NB4 (cell line): ENCODE data around the gene LRRC72.

Source experiments
- DNase-seq: peaks from one replicate; pipeline ENCODE4 v3.0.0; 2010; ENCODE audit warnings: low read depth
- H3K4me3 ChIP-seq: one replicate; pipeline ENCODE4 v1.5.1; 2011; ENCODE audit warnings: mild to moderate bottlenecking, low read depth, low read length, moderate library complexity
- CTCF ChIP-seq: IDR thresholded peaks from one replicate; pipeline ENCODE4 v1.5.1; 2012; ENCODE audit warnings: low read depth, low read length
- MAX ChIP-seq: IDR thresholded peaks from 2 replicates; pipeline ENCODE4 v1.6.1; 2011; ENCODE audit warnings: low read depth, low read length
- MYC ChIP-seq: IDR thresholded peaks from 2 replicates; pipeline ENCODE4 v1.6.1; 2011; ENCODE audit warnings: low read depth, low read length
- POLR2A ChIP-seq: IDR thresholded peaks from 2 replicates; pipeline ENCODE4 v1.6.1; 2011; ENCODE audit warnings: mild to moderate bottlenecking; ENCODE audit not compliant: insufficient read length; ENCODE audit errors: extremely low read depth

Gene LRRC72

GRCh38 chr7:16599860-16600259 lies 73.2 kb downstream of the LRRC72 start:
- no peak overlapping the region for H3K4me3 ChIP-seq
- DNase-seq, result no peak
- no peak for TF ChIP-seq MYC

GRCh38 chr7:16603633-16604032 lies 77.0 kb downstream of the LRRC72 start:
- no peak for DNase-seq
- TF ChIP-seq MAX, result no peak
- TF ChIP-seq CTCF, result no peak
- TF ChIP-seq POLR2A, result no peak
- TF ChIP-seq MYC, result no peak
- H3K4me3 ChIP-seq, result no peak overlapping the region

GRCh38 chr7:16604054-16604453 lies 77.4 kb downstream of the LRRC72 start:
- no peak for TF ChIP-seq MAX
- TF ChIP-seq CTCF, result no peak
- no peak for TF ChIP-seq MYC
- TF ChIP-seq POLR2A, result no peak
- peak; percentile 39 for DNase-seq

GRCh38 chr7:16606704-16607103 lies 80.1 kb downstream of the LRRC72 start:
- no peak overlapping the region for H3K4me3 ChIP-seq
- DNase-seq, result no peak
- TF ChIP-seq CTCF (no peak), MAX (no peak), MYC (no peak), POLR2A (no peak)

More at GRCh38 chr7:16604054-16604453, 77.4 kb downstream of the LRRC72 start:
- H3K4me3 ChIP-seq, result no peak overlapping the region

GRCh38 chr7:16609842-16610450 lies 83.3 kb downstream of the LRRC72 start:
- TF ChIP-seq MAX (no peak), MYC (no peak), CTCF (no peak), POLR2A (no peak)
- DNase-seq, result peak; percentile 24
- no peak overlapping the region for H3K4me3 ChIP-seq

GRCh38 chr7:16611711-16612110 lies 85.1 kb downstream of the LRRC72 start:
- H3K4me3 ChIP-seq, result no peak overlapping the region
- TF ChIP-seq MAX (no peak), CTCF (no peak), MYC (no peak), POLR2A (no peak)
- no peak for DNase-seq
